IPS DF 6.9 (cell line): ENCODE results near the gene SLC25A6.

ENCODE experiments used
- DNase-seq: peaks from one replicate; pipeline ENCODE4 v3.0.0-alpha.2; 2013; ENCODE audit warnings: low read depth, low spot score
- H3K27ac ChIP-seq: one replicate; pipeline ENCODE4 v1.5.1; 2013; ENCODE audit warnings: low read length, control low read depth
- H3K27me3 ChIP-seq: 2 replicates; pipeline ENCODE4 v1.6.1; 2013; ENCODE audit warnings: mild to moderate bottlenecking, low read length; ENCODE audit not compliant: control insufficient read depth, insufficient read depth
- H3K36me3 ChIP-seq: 2 replicates; pipeline ENCODE4 v1.6.1; 2013; ENCODE audit warnings: low read length; ENCODE audit not compliant: control insufficient read depth, insufficient read depth
- H3K4me1 ChIP-seq: 2 replicates; pipeline ENCODE4 v1.6.1; 2013; ENCODE audit warnings: low read length; ENCODE audit not compliant: control insufficient read depth, insufficient read depth
- H3K4me3 ChIP-seq: 2 replicates; pipeline ENCODE4 v1.5.1; 2013; ENCODE audit warnings: mild to moderate bottlenecking, low read length
- H3K9me3 ChIP-seq: 2 replicates; pipeline ENCODE4 v1.6.1; 2013; ENCODE audit warnings: low read length, inconsistent platforms; ENCODE audit not compliant: control insufficient read depth, insufficient read depth
- WGBS: extraction: QIAGEN DNeasy Blood & Tissue Kit; methylation state at CpG from one replicate; pipeline ENCODE4 v1.1.7; 2013; ENCODE audit warnings: mixed read lengths, missing lambda C conversion rate; ENCODE audit not compliant: insufficient read length, insufficient coverage; 5-methylcytosine and 5-hydroxymethylcytosine counted together

SLC25A6 gene

GRCh38 chrX:1389181-1389992, 2.5 kb downstream of the SLC25A6 start:
- no peak for DNase-seq
- no peaks in the 10 kb centered on the region for H3K4me1 ChIP-seq
- H3K27ac ChIP-seq = no peak overlapping the region
- H3K9me3 ChIP-seq = no peaks in the 10 kb centered on the region
- H3K4me3 ChIP-seq = no peak overlapping the region
- no CpG with 5 or more reads among the region's 51 CpGs for WGBS
- H3K36me3 ChIP-seq = peaks cover 54% of the 10 kb centered on the region
- H3K27me3 ChIP-seq = no peaks in the 10 kb centered on the region

GRCh38 chrX:1388651-1389050, 3.3 kb downstream of the SLC25A6 start:
- no peaks in the 10 kb centered on the region for H3K9me3 ChIP-seq
- peaks cover 54% of the 10 kb centered on the region for H3K36me3 ChIP-seq
- no peak overlapping the region for H3K27ac ChIP-seq
- WGBS = no CpG with 5 or more reads among the region's 4 CpGs
- no peaks in the 10 kb centered on the region for H3K4me1 ChIP-seq
- DNase-seq = no peak
- no peak overlapping the region for H3K4me3 ChIP-seq
- no peaks in the 10 kb centered on the region for H3K27me3 ChIP-seq

DNA sequence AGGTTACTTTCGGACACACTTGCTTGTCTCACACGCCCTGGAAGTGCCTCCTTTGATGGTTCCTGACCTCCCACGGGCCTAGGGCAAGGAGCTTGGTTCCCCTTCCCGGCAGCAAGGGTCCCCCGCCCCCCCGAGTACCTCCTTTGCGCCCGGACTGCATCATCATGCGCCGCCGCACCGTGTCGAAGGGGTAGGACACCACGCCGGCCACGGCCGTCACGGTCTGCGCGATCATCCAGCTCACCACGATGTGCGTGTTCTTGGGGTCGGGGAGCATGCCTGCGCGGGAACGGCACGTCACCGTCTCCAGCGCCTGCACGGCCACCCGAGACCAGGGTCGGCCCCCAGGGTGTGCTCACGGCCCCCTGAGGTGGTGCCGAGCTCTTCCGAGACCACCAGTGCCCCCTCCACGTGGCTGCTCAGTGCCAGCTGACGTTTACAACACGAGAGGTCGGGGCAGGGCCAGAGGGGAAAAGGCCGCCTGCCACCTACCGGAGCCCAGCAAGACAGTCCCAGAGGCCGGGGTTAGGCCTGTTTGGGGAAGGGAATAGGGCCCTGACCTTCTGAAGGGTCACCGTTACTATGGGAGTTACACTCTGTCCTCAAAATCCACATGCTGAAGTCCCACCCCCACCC, 4.7 kb downstream of the SLC25A6 start:
- H3K9me3 ChIP-seq = no peaks in the 10 kb centered on the region
- no peak for DNase-seq
- no peaks in the 10 kb centered on the region for H3K27me3 ChIP-seq
- peaks cover 54% of the 10 kb centered on the region for H3K36me3 ChIP-seq
- peaks cover 1% of the 10 kb centered on the region; the same call in 1 of the 2 replicates for H3K4me1 ChIP-seq
- no CpG with 5 or more reads among the region's 43 CpGs for WGBS
- no peak overlapping the region for H3K27ac ChIP-seq
- no peak overlapping the region for H3K4me3 ChIP-seq

GRCh38 chrX:1386338-1387127, 5.4 kb downstream of the SLC25A6 start:
- Histone ChIP-seq H3K4me1 (peaks cover 2% of the 10 kb centered on the region; the same call in 1 of the 2 replicates), H3K27ac (no peak overlapping the region), H3K9me3 (no peaks in the 10 kb centered on the region), H3K36me3 (peaks cover 54% of the 10 kb centered on the region), H3K27me3 (no peaks in the 10 kb centered on the region), H3K4me3 (no peak overlapping the region)
- no peak for DNase-seq
- WGBS = no CpG with 5 or more reads among the region's 41 CpGs

DNA sequence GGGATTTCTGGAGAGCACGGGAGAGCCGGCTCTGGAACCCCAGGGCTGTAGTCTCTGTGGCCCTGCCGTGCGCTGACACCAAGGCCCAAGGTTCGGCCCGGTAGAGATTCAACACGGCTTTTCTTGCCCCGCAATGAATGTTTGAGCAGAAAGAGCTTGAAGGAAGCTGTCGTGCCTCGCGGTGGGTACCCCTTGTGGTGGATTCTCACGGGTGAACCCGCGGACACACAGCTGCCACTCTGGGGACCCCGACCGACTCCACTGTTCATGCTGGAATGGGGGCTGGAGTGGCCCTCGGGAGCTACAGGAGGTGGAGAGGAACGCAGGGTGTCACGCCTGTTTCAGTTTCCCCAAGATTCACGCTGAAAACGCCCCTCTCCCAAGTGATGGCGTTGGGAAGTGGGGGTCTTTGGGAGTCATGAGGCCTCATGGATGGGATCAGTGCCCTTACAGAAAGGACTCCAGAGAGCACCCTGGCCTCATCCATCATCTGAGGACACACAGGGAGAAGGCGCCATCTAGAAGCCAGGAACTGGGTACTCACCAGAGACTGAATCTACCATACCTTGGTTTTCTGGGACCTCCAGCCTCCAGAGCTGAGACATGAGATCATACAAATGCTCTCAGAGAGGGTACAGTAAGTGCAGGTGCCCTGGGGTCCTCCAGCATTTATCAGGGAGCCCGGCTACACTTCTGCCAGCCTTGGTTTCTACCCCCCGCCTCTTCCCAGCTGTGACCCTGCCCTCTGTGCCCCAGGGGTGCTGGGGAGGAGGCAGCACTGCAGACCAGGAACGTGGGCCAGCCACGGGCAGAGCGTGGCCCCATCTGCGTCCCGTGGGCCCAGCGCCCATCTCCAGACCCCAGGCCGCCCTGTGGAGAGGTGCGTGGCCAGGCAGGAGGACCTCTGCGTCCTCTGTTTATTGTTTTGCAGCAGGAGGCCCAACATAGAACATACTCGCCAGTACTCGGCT, 6.4 kb downstream of the SLC25A6 start:
- Histone ChIP-seq H3K36me3 (peaks cover 54% of the 10 kb centered on the region), H3K4me3 (no peak overlapping the region), H3K9me3 (no peaks in the 10 kb centered on the region), H3K4me1 (peaks cover 2% of the 10 kb centered on the region; the same call in 1 of the 2 replicates), H3K27me3 (no peaks in the 10 kb centered on the region), H3K27ac (no peak overlapping the region)
- no peak for DNase-seq
- WGBS = no CpG with 5 or more reads among the region's 36 CpGs

DNA sequence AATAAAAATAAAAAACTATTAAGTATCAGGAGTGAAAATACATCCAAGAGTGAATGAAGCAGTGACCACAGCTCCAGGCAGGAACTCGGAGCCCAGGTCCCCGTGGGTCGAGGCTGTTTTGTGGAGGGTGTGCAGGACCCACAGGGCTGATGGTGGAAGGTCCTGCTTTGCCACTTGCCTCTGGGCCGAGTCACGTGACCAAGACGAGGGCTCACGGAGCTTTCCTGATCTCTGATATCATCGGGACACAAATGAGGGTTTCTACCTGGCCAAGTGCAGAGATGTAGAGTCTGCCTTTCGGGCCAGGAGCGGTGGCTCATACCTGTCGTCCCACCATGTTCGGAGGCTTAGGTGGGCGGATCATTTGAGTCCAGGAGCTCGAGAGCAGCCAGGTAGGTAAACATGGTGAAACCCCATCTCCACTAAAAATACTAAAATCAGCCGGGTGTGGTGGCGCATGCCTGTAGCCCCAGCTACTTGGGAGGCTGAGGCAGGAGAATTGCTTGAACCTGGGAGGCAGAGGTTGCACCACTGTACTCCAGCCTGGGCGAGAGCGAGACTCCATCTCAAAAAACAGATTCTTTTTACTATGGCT, 7.2 kb downstream of the SLC25A6 start:
- no peak for DNase-seq
- H3K4me3 ChIP-seq = no peak overlapping the region
- H3K27me3 ChIP-seq = no peaks in the 10 kb centered on the region
- no peaks in the 10 kb centered on the region for H3K9me3 ChIP-seq
- WGBS = no CpG with 5 or more reads among the region's 18 CpGs
- H3K27ac ChIP-seq = no peak overlapping the region
- peaks cover 50% of the 10 kb centered on the region for H3K36me3 ChIP-seq
- peaks cover 2% of the 10 kb centered on the region; the same call in 1 of the 2 replicates for H3K4me1 ChIP-seq

GRCh38 chrX:1380672-1381233, 11.2 kb downstream of the SLC25A6 start:
- Histone ChIP-seq H3K4me1 (peaks cover 2% of the 10 kb centered on the region; the same call in 1 of the 2 replicates), H3K27ac (no peak overlapping the region), H3K4me3 (no peak overlapping the region), H3K9me3 (no peaks in the 10 kb centered on the region), H3K36me3 (peaks cover 14% of the 10 kb centered on the region), H3K27me3 (no peaks in the 10 kb centered on the region)
- WGBS = no CpG with 5 or more reads among the region's 20 CpGs
- DNase-seq = no peak

DNA sequence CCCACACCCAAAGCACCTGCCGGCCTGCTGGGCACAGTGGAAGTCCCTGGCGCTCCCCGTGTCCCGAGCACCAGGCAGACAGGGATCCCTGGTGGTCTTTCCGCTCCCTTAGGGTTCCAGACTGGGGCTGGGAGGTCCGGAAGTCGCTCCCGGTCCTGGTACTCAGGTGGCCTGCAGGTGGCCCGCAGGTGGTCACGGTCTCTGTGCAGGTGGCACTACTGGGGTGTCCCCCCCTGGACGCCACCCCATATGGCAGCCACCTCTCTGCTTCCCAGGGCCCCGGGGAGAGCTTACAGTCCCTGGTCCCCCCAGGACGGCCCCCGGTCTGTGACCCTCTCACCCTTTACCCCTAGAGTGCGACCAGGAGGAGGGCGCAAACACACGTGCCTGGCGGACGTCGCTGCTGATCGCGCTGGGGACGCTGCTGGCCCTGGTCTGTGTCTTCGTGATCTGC, 13.6 kb downstream of the SLC25A6 start:
- H3K4me3 ChIP-seq = no peak overlapping the region
- H3K27me3 ChIP-seq = no peaks in the 10 kb centered on the region
- WGBS = no CpG with 5 or more reads among the region's 24 CpGs
- peaks cover 2% of the 10 kb centered on the region; the same call in 1 of the 2 replicates for H3K4me1 ChIP-seq
- 0 out of 2 replicates have a peak, but pooled peaks cover 2% of the 10 kb centered on the region for H3K36me3 ChIP-seq
- DNase-seq = no peak
- no peaks in the 10 kb centered on the region for H3K9me3 ChIP-seq
- no peak overlapping the region for H3K27ac ChIP-seq

DNA sequence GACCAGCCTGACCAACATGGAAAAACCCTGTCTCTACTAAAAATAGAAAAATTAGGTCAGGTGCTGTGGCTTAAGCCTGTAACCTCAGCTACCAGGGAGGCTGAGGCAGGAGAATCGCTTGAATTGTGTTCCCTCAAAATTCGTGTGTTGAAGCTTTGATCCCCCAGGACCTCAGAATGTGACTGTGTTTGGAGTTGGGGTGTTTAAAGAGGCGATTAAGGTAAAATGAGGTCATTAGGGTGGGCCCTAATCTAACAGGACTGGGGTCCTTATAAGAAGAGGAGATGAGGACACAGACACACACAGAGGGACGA, 23.6 kb downstream of the SLC25A6 start:
- no CpG with 5 or more reads among the region's 4 CpGs for WGBS
- Histone ChIP-seq H3K9me3 (no peaks in the 10 kb centered on the region), H3K27me3 (no peaks in the 10 kb centered on the region), H3K4me1 (no peaks in the 10 kb centered on the region), H3K4me3 (no peak overlapping the region), H3K36me3 (no peaks in the 10 kb centered on the region), H3K27ac (no peak overlapping the region)
- no peak for DNase-seq
